ENCODE measurements around the gene LSM11.

LSM11 gene

GRCh38 chr5:157800137-157800536, 56.6 kb downstream of the LSM11 start:
- no peak overlapping the region for H3K4me3 ChIP-seq (ENCODE audit: low read length)
- TF ChIP-seq CTCF (IDR thresholded peaks at IDR 0.05; ENCODE audit: insufficient read depth, low read depth, low read length, missing control alignments): no peak
- no peak for DNase-seq (ENCODE audit: low read depth)

GRCh38 chr5:157802736-157803135, 59.2 kb downstream of the LSM11 start:
- no peak for DNase-seq (ENCODE audit: low read depth)
- no peak overlapping the region for H3K4me3 ChIP-seq (ENCODE audit: low read length)
- no peak for TF ChIP-seq CTCF (IDR thresholded peaks at IDR 0.05; ENCODE audit: insufficient read depth, low read depth, low read length, missing control alignments)

- DNase-seq (ENCODE audit: low read depth): no peak
- no peak for TF ChIP-seq CTCF (IDR thresholded peaks at IDR 0.05; ENCODE audit: insufficient read depth, low read depth, low read length, missing control alignments)
Measured at GRCh38 chr5:157808043-157808442, 64.5 kb downstream of the LSM11 start.

More at GRCh38 chr5:157808043-157808442, 64.5 kb downstream of the LSM11 start:
- H3K4me3 ChIP-seq (ENCODE audit: low read length): no peak overlapping the region

Data from epithelial cell of esophagus (primary cell).